Measurements from ENCODE around the gene SYTL4. TPM values are rescaled to one million over a fixed set of nuclear protein-coding genes. Genes with fewer than 3 reads are reported as not detected.

Gene SYTL4
- total RNA-seq, 6 donors from 2014 or later, result 7.4 to 26.2 (median 15.9) TPM

GRCh38 chrX:100652266-100652665 lies 79.7 kb downstream of the SYTL4 start:
- Histone ChIP-seq H3K4me1 (peaks cover 0 to 2% (median 0%) of the 10 kb centered on the region in 4 donors), H3K36me3 (no peaks in the 10 kb centered on the region), H3K27ac (no peak overlapping the region), H3K9me3 (no peaks in the 10 kb centered on the region), H3K27me3 (no peaks in the 10 kb centered on the region), H3K4me3 (no peak overlapping the region)
- TF ChIP-seq EP300 (IDR thresholded peaks at IDR 0.05) (no peak), POLR2A (IDR thresholded peaks at IDR 0.05) (no peak), POLR2AphosphoS5 (IDR thresholded peaks at IDR 0.05) (no peak), CTCF (IDR thresholded peaks at IDR 0.05) (no peak)
- WGBS, 2 donors, result 82 to 84% methylated on average over 2 of the region's 2 CpGs
- ATAC-seq (ENCODE audit: low FRiP score in 2 of 2) (no peak), DNase-seq (no peak)

- H3K9me3 ChIP-seq, result no peaks in the 10 kb centered on the region
- no peak for DNase-seq
- TF ChIP-seq POLR2A (IDR thresholded peaks at IDR 0.05) (no peak), EP300 (IDR thresholded peaks at IDR 0.05) (no peak), POLR2AphosphoS5 (IDR thresholded peaks at IDR 0.05) (no peak), CTCF (IDR thresholded peaks at IDR 0.05) (no peak)
- H3K4me1 ChIP-seq, result peaks cover 0 to 2% (median 0%) of the 10 kb centered on the region in 4 donors
- no peak overlapping the region for H3K4me3 ChIP-seq
- no peaks in the 10 kb centered on the region for H3K36me3 ChIP-seq
- WGBS, 2 donors, result 94 to 100% methylated on average over 1 of the region's 1 CpG
- H3K27me3 ChIP-seq, result no peaks in the 10 kb centered on the region
- H3K27ac ChIP-seq, result peak overlapping the region; percentile 69 to 82 (median 74)
- ATAC-seq (ENCODE audit: low FRiP score in 2 of 2), result no peak
Measured at GRCh38 chrX:100650841-100651240, 81.1 kb downstream of the SYTL4 start.

- Histone ChIP-seq H3K4me3 (no peak overlapping the region), H3K4me1 (peaks cover 0 to 2% (median 0%) of the 10 kb centered on the region in 4 donors), H3K9me3 (no peaks in the 10 kb centered on the region), H3K27me3 (no peaks in the 10 kb centered on the region), H3K36me3 (no peaks in the 10 kb centered on the region), H3K27ac (peak overlapping the region; percentile 69 to 82 (median 74))
- peak in 2 of 4 donors; percentile 30 to 43 for TF ChIP-seq EP300 (IDR thresholded peaks at IDR 0.05)
- no peak for TF ChIP-seq CTCF (IDR thresholded peaks at IDR 0.05)
- peak; percentile 23 to 29 for TF ChIP-seq POLR2AphosphoS5 (IDR thresholded peaks at IDR 0.05)
- TF ChIP-seq POLR2A (IDR thresholded peaks at IDR 0.05), result peak in 1 of 4 donors; percentile 10
- DNase-seq (peak in 1 of 2 donors; percentile 40), ATAC-seq (ENCODE audit: low FRiP score in 2 of 2) (peak; percentile 72 to 90)
- WGBS, 2 donors, result 38 to 51% methylated on average over 6 to 12 of the region's 12 CpGs
Measured at GRCh38 chrX:100649550-100650356, 82.2 kb downstream of the SYTL4 start.

GRCh38 chrX:100648458-100649417 lies 83.2 kb downstream of the SYTL4 start:
- Histone ChIP-seq H3K27me3 (no peaks in the 10 kb centered on the region), H3K36me3 (no peaks in the 10 kb centered on the region), H3K27ac (peak overlapping the region; percentile 69 to 82 (median 74)), H3K4me1 (peaks cover 0 to 2% (median 0%) of the 10 kb centered on the region in 4 donors), H3K9me3 (no peaks in the 10 kb centered on the region), H3K4me3 (no peak overlapping the region)
- no peak for TF ChIP-seq POLR2A (IDR thresholded peaks at IDR 0.05)
- DNase-seq (no peak), ATAC-seq (ENCODE audit: low FRiP score in 2 of 2) (peak in 1 of 2 donors; percentile 68)
- WGBS, 2 donors, result 65 to 71% methylated on average over 8 of the region's 8 CpGs

GRCh38 chrX:100647739-100648138 lies 84.2 kb downstream of the SYTL4 start:
- peaks cover 0 to 2% (median 0%) of the 10 kb centered on the region in 4 donors for H3K4me1 ChIP-seq
- no peak for TF ChIP-seq CTCF (IDR thresholded peaks at IDR 0.05)
- TF ChIP-seq EP300 (IDR thresholded peaks at IDR 0.05), result no peak
- no peak for TF ChIP-seq POLR2AphosphoS5 (IDR thresholded peaks at IDR 0.05)
- no peak for TF ChIP-seq POLR2A (IDR thresholded peaks at IDR 0.05)
- no peaks in the 10 kb centered on the region for H3K27me3 ChIP-seq
- H3K36me3 ChIP-seq, result no peaks in the 10 kb centered on the region
- ATAC-seq (ENCODE audit: low FRiP score in 2 of 2), result no peak
- 47 to 52% methylated on average over 2 of the region's 2 CpGs for WGBS, 2 donors
- H3K27ac ChIP-seq, result peak overlapping the region in 3 of 4 donors; percentile 35 to 82 (median 70)
- H3K9me3 ChIP-seq, result no peaks in the 10 kb centered on the region
- no peak for DNase-seq
- H3K4me3 ChIP-seq, result no peak overlapping the region

Data from upper lobe of left lung (tissue), 6 donors.